T-helper 2 cell treated with Interferon-gamma antibody and Interleukin-4, amounts not matched to agents 5 μg/mL and 100 μg/mL, for 36 hours (primary cell): ENCODE results near the gene NIPA2.

Source experiments
- DNase-seq: peaks from one replicate; pipeline ENCODE4 v3.0.0; 2021; ENCODE audit warnings: low spot score
- H3K27ac Mint-ChIP-seq: one replicate; pipeline ENCODE4 v1.8.0; 2021; ENCODE audit warnings: mild to moderate bottlenecking, mixed read lengths
- H3K27me3 Mint-ChIP-seq: one replicate; pipeline ENCODE4 v1.8.0; 2021; ENCODE audit warnings: low read depth, mixed read lengths
- H3K36me3 Mint-ChIP-seq: one replicate; pipeline ENCODE4 v1.8.0; 2021; ENCODE audit warnings: low read depth, mixed read lengths
- H3K4me1 Mint-ChIP-seq: one replicate; pipeline ENCODE4 v1.8.0; 2021; ENCODE audit warnings: low read depth, mixed read lengths
- H3K4me3 Mint-ChIP-seq: one replicate; pipeline ENCODE4 v1.8.0; 2022; ENCODE audit warnings: mild to moderate bottlenecking, moderate library complexity, mixed read lengths
- H3K9me3 Mint-ChIP-seq: one replicate; pipeline ENCODE4 v1.8.0; 2021; ENCODE audit warnings: mixed read lengths

Gene NIPA2

DNA sequence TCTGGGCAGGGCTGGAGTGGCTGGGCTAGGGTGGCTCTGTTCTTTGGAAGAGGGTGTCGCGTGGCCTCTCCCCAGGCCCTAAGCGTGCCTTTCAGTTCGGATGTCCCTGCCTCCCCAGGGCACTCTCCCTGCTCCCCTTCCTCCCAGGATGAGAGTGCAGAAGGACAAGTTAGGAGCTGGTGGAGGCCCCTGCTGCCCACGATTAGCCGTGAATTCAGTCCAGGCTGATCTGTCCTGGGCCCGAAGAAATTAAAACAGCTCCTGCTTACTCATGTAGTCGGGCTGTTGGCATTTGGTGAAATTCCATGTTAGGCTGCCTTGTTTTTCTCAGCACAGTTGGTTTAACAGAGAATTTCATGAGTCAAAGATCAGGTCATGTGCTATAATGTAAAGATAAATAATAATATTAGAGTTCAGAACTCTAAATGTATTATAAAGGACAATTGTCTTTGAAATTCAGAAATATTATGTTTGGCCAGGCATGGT, 27.6 kb upstream of the NIPA2 start:
- Mint-ChIP-seq H3K4me1 (peaks cover 3% of the 10 kb centered on the region), H3K27me3 (no peaks in the 10 kb centered on the region), H3K9me3 (no peaks in the 10 kb centered on the region), H3K27ac (no peak overlapping the region), H3K36me3 (peaks cover 10% of the 10 kb centered on the region), H3K4me3 (no peak overlapping the region)
- DNase-seq, result no peak

DNA sequence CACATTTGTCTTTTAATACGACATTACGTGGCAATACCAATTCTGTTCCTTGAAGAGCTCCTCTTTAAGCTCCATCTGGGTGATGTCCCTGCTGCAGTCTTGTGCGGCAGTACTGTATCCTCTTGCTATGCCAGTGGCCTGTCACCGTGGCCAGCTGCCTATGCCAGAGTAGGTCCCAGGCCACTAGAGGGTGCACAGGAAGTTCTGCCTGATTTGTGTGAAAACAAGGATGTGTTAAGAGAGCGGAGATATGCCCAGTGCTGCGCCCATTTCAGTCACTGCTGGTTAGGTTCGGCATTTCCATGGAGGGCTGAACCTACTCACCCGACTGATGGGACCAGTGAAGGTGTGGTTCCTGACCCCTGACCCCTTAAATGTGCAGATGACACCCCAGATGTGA, 26.8 kb upstream of the NIPA2 start:
- no peak overlapping the region for H3K27ac Mint-ChIP-seq

DNA sequence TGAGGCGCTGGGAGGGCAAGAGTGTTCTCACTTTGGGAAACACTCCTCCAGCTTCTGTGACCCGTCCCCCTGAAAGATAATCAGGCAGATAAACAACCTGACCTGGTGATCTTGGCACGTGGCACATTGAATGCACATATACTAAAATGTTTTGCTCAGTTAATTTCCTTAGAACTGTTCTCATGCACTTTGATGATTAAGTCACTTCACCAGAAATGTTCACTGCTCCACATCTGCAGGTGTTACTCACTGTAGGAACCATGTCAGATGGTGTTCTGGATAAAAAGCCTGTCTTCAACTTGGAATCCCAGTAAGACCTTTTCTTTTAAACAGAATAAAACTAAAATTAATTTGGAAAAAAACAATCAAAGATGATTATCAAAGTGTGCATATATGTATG, 24.6 kb upstream of the NIPA2 start:
- H3K4me1 Mint-ChIP-seq, result peaks cover 6% of the 10 kb centered on the region
- H3K27ac Mint-ChIP-seq, result no peak overlapping the region

More for the DNA sequence above, 26.8 kb upstream of the NIPA2 start:
- Mint-ChIP-seq H3K27me3 (no peaks in the 10 kb centered on the region), H3K9me3 (no peaks in the 10 kb centered on the region), H3K36me3 (peaks cover 10% of the 10 kb centered on the region), H3K4me3 (no peak overlapping the region), H3K4me1 (peaks cover 3% of the 10 kb centered on the region)
- DNase-seq, result no peak

DNA sequence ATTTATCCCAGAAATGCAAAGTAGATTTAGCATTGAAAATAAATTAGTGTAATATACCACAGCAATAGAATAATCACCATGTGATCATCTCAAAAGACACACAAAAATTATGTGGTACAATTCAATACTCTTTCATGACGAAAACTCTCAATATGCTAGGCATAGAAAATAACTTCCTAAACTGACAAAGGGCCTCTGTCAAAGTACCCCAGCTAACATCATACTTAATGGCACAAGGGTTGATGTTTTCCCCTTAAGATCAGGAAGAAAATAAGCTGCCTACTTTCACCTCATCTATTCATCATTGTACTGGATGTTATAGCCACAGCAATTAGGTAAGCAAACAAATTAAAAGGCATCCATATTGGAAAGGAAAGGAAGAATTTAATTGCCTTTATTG, 22.7 kb upstream of the NIPA2 start:
- no peak overlapping the region for H3K4me3 Mint-ChIP-seq
- H3K4me1 Mint-ChIP-seq, result peaks cover 3% of the 10 kb centered on the region
- H3K36me3 Mint-ChIP-seq, result peaks cover 10% of the 10 kb centered on the region
- DNase-seq, result no peak
- H3K9me3 Mint-ChIP-seq, result no peaks in the 10 kb centered on the region
- H3K27me3 Mint-ChIP-seq, result no peaks in the 10 kb centered on the region
- H3K27ac Mint-ChIP-seq, result peak overlapping the region; percentile 41

More for the DNA sequence above, 24.6 kb upstream of the NIPA2 start:
- no peak for DNase-seq
- Mint-ChIP-seq H3K36me3 (peaks cover 9% of the 10 kb centered on the region), H3K27me3 (no peaks in the 10 kb centered on the region), H3K4me3 (no peak overlapping the region), H3K9me3 (no peaks in the 10 kb centered on the region)

DNA sequence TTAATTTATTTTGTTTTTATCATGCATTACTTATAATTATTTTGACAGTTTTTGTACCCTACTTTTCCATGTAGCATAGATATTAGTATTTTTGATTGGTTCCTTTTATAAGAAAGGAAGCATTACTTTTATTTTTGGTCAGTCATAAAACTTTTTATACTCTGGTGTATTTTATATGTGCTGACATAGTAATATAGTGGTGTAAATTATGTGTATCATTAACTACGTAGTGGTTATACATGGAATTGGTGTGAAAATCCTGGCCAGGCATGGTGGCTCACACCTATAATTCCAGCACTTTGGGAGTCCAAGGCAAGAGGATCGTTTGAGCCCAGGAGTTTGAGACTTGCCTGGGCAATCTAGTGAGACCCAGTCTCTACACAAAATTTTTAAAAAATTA, 18.8 kb upstream of the NIPA2 start:
- Mint-ChIP-seq H3K36me3 (peaks cover 20% of the 10 kb centered on the region), H3K4me3 (no peak overlapping the region), H3K4me1 (peaks cover 3% of the 10 kb centered on the region), H3K27ac (no peak overlapping the region), H3K9me3 (no peaks in the 10 kb centered on the region), H3K27me3 (no peaks in the 10 kb centered on the region)
- no peak for DNase-seq

DNA sequence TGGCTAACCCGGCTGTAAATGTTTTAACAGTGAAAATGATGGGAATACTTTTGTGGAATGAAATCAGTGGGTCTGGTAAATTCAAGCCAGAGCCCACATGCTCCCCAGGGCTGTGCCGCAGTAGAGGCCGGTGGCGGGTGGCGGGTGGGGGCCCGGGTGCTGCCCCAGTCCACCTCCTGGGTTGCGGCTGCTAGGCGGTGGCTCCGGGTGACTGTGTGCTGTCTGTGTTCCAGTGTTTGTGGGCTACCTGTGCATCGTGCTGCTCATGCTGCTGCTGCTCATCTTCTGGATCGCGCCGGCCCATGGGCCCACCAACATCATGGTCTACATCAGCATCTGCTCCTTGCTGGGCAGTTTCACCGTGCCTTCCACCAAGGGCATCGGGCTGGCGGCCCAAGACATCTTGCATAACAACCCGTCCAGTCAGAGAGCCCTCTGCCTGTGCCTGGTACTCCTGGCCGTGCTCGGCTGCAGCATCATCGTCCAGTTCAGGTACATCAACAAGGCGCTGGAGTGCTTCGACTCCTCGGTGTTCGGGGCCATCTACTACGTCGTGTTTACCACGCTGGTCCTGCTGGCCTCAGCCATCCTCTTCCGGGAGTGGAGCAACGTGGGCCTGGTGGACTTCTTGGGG, 14.9 kb upstream of the NIPA2 start:
- Mint-ChIP-seq H3K4me1 (no peaks in the 10 kb centered on the region), H3K36me3 (peaks cover 28% of the 10 kb centered on the region), H3K4me3 (no peak overlapping the region), H3K9me3 (no peaks in the 10 kb centered on the region), H3K27me3 (no peaks in the 10 kb centered on the region), H3K27ac (no peak overlapping the region)
- DNase-seq, result no peak

DNA sequence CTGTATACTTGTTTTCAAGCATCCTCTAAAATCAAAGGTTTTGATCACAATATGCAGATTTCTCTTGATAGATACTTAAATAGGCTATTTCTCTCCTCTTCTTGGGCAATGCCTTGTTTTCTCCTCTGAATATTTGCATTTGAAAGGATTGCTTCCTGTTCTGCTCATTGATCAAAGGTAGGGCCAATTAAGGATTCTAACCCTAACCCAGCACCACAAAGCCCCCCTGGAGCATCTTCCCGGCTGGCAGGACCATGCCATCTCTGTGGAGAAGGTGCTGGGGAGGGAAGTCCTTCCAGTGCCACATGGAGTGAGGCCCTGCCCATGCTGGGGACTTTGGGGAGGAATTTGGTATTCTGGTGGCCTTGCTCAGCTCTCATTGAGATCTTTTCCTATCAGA, 11.3 kb upstream of the NIPA2 start:
- DNase-seq, result no peak
- no peak overlapping the region for H3K4me3 Mint-ChIP-seq
- peaks cover 21% of the 10 kb centered on the region for H3K36me3 Mint-ChIP-seq
- no peaks in the 10 kb centered on the region for H3K9me3 Mint-ChIP-seq
- no peak overlapping the region for H3K27ac Mint-ChIP-seq
- H3K27me3 Mint-ChIP-seq, result no peaks in the 10 kb centered on the region
- H3K4me1 Mint-ChIP-seq, result no peaks in the 10 kb centered on the region

DNA sequence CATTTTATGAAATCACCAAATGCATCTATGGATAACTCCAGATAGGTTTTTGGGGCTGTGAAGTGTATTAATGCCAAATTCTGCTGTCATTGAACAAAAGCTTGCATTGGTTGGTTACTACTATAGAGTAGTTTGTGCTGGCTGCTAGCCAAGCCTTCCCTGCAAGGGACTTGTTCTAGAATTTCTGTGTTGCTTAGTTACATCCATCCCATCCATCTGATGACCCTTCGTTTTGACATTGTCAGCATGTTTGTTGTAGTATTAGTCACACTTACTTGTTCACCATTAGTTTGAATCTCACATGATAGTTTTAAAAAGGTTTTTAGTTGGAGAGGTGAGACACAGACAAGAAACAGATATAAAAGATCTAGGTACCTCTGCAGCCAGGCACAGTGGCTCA, 7.0 kb upstream of the NIPA2 start:
- no peaks in the 10 kb centered on the region for H3K9me3 Mint-ChIP-seq
- H3K36me3 Mint-ChIP-seq, result peaks cover 2% of the 10 kb centered on the region
- H3K4me3 Mint-ChIP-seq, result no peak overlapping the region
- H3K27me3 Mint-ChIP-seq, result peaks cover 8% of the 10 kb centered on the region
- no peak for DNase-seq
- no peaks in the 10 kb centered on the region for H3K4me1 Mint-ChIP-seq
- no peak overlapping the region for H3K27ac Mint-ChIP-seq

DNA sequence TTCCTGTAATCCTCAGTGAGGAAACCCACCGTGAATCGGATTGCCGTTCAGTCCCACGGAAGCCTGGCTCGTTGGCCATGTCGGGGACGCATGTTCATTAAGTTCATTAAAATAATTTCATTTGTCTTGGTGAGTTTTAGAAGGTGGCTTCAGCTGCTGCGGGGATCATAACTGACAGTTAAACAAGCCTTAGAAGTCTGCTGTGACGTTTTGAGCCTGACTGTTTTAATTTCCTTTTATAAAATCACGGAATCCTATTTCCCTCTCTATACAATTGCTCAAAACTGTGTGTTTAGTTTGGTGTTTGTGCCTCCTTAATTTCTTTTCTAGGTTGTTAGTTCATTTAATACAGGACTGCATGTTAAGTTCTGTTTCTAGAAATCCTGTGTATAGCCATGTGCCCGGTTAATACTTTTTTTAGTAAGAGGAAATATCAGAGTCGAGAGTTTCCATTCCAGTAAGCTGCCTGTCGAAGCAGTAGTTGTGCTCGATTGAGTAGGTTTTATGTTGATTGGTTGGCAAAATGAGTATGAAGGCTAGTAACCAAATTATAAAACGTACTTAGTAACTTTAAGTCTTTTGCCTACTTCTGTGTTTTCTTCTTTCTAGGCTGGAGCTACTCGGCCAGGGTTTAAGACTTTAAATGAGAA, 705 bp downstream of the NIPA2 start:
- Mint-ChIP-seq H3K9me3 (no peaks in the 10 kb centered on the region), H3K4me3 (peak overlapping the region; percentile 96), H3K27me3 (peaks cover 8% of the 10 kb centered on the region), H3K27ac (peak overlapping the region; percentile 96), H3K4me1 (peaks cover 20% of the 10 kb centered on the region), H3K36me3 (peaks cover 13% of the 10 kb centered on the region)
- DNase-seq, result no peak

DNA sequence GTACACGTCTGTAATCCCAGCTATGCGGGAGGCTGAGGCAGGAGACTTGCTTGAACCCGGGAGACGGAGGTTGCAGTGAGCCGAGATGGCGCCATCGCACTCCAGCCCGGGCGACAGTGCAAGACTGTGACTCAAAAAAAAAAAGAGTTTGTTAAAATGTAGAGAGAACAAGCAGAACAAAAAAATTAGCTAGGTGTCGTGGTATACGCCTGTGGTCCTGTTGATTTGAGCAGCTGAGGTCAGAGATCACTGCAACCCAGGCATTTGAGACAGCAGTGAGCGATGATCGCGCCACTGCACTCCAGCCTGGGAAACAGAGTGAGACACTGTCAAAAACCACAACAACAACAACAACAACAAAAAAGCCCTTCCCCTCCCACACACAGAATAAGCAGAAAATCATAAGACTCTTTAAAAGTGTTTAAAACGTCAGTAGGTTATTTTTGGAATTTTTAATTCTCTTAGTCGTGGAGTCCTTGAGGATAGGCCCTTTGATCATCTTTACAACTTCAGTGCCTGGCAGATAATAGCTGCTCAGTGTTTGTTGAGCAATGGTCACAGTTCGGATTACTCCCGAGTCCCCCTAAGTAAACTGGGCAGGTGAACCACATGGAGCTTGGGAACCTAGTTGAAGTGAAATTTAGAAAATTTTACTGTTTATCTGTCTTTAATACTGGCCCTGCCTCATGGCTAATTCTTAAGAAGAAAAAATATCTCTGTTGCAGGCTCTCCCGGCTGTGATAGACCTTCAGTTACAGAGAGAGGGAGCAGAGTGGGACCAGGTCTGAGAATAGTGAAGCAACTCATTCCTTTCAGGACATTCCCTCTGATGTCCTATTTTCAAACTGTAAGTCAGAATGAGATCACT, 6.2 kb downstream of the NIPA2 start:
- H3K4me3 Mint-ChIP-seq, result no peak overlapping the region
- H3K27ac Mint-ChIP-seq, result no peak overlapping the region
- no peak for DNase-seq
- H3K9me3 Mint-ChIP-seq, result no peaks in the 10 kb centered on the region
- H3K36me3 Mint-ChIP-seq, result peaks cover 30% of the 10 kb centered on the region
- H3K4me1 Mint-ChIP-seq, result peaks cover 23% of the 10 kb centered on the region
- no peaks in the 10 kb centered on the region for H3K27me3 Mint-ChIP-seq

DNA sequence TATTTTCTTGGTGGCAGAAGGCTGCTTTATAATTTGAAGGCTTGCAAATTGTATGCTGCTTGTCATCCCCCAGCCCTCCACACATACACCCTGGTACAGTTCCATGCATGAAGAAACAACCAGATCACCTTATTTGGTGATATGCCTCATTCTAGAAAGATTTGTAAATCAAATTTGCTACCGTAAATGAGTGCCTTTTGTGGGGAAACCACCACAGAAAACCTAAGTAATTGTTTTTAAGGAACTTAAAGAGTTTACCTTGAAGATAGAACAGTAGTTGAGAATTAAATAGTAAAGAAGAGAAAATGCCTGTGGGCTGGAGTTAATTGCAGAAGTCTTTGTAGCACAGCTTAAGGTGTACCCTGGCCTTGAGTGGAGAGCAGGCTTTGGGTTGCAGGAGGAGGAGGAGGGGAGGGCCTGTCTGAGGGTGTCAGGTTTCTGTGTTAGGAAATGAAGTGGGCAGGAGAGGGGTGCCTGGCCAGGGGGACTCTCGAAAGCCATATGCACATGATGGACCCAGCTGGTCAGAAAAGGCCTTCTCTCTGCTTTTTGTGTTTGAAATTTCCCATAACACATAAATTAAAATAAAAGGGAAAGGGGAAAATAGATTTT, 6.9 kb downstream of the NIPA2 start:
- no peaks in the 10 kb centered on the region for H3K9me3 Mint-ChIP-seq
- H3K27ac Mint-ChIP-seq, result no peak overlapping the region
- peaks cover 25% of the 10 kb centered on the region for H3K4me1 Mint-ChIP-seq
- peaks cover 28% of the 10 kb centered on the region for H3K36me3 Mint-ChIP-seq
- no peak for DNase-seq
- no peaks in the 10 kb centered on the region for H3K27me3 Mint-ChIP-seq
- no peak overlapping the region for H3K4me3 Mint-ChIP-seq

DNA sequence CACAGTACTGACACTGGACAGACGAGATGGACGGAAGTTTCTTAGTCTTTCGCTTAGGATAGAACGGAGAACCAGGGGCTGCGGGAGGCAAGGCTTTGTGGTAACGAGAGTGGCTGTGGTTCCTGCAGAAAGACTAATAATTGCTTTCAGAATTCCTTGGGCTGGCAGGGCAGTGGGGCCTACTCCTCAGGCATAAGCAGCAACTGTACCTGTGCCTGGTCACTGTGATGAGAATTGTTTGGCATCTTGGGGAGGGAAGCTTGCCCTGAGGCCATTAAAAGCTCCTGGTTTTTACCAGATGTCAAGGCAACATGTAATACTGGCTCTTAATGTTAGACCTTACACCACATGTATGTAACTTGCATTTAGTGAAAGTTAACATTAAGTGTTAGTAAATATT, 7.6 kb downstream of the NIPA2 start:
- Mint-ChIP-seq H3K27ac (no peak overlapping the region), H3K27me3 (no peaks in the 10 kb centered on the region), H3K36me3 (peaks cover 30% of the 10 kb centered on the region), H3K4me3 (no peak overlapping the region), H3K9me3 (no peaks in the 10 kb centered on the region), H3K4me1 (peaks cover 22% of the 10 kb centered on the region)
- no peak for DNase-seq

DNA sequence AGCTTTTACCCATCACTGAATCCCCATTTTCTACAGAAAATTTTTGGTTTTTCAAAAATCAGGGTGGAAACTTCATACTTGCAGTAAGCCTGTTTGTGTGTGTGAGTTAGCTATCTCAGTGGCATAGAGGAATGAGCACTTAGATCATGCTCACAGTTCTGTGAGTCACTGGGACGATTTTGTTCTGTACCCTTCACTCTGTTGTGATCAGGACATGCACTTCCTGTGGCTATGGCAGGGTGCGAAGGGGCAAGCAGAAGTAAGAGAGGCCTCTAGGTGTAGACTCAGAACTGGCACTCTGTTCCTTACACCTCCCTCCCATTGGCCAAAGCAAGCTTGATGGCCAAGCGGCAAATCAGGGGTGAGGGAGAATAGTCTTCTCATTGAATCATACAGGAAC, 11.6 kb downstream of the NIPA2 start:
- Mint-ChIP-seq H3K9me3 (no peaks in the 10 kb centered on the region), H3K4me3 (no peak overlapping the region), H3K4me1 (peaks cover 10% of the 10 kb centered on the region), H3K27me3 (no peaks in the 10 kb centered on the region), H3K27ac (no peak overlapping the region), H3K36me3 (peaks cover 31% of the 10 kb centered on the region)
- DNase-seq, result no peak

DNA sequence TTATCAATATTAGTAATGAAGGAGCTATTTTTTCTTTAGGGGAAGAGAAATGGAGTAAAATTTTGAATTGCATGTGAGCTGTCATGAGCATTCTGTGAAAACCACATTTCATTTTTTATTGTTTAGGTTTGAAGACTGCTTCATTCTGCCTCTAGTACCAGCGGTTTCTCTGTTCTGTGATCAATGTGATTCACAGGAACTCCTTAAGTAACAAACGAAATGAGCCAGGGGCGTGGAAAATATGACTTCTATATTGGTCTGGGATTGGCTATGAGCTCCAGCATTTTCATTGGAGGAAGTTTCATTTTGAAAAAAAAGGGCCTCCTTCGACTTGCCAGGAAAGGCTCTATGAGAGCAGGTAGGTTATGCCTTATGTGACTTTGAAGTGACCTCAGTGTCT, 13.0 kb downstream of the NIPA2 start:
- no peak overlapping the region for H3K27ac Mint-ChIP-seq
- no peaks in the 10 kb centered on the region for H3K27me3 Mint-ChIP-seq
- peaks cover 11% of the 10 kb centered on the region for H3K4me1 Mint-ChIP-seq
- H3K4me3 Mint-ChIP-seq, result no peak overlapping the region
- H3K9me3 Mint-ChIP-seq, result no peaks in the 10 kb centered on the region
- peaks cover 30% of the 10 kb centered on the region for H3K36me3 Mint-ChIP-seq
- no peak for DNase-seq
